Activated naive CD8-positive, alpha-beta T cell (primary cell): ENCODE data around the gene SSUH2.
"Not testable (repeated sequence)": the region's sequence is repeated elsewhere in the genome, so short reads cannot be mapped to it uniquely, and the experiment has no call there.

Source experiments
- H3K27ac Mint-ChIP-seq: one replicate; pipeline ENCODE4 v1.8.0; 2021; ENCODE audit warnings: mixed read lengths
- H3K27me3 Mint-ChIP-seq: one replicate; pipeline ENCODE4 v1.8.0; 2021; ENCODE audit warnings: mixed read lengths
- H3K36me3 Mint-ChIP-seq: one replicate; pipeline ENCODE4 v1.8.0; 2021; ENCODE audit warnings: mixed read lengths
- H3K4me1 Mint-ChIP-seq: one replicate; pipeline ENCODE4 v1.8.0; 2021; ENCODE audit warnings: low read depth, mixed read lengths
- H3K4me3 Mint-ChIP-seq: one replicate; pipeline ENCODE4 v1.8.0; 2021; ENCODE audit warnings: mild to moderate bottlenecking, mixed read lengths
- H3K9me3 Mint-ChIP-seq: one replicate; pipeline ENCODE4 v1.8.0; 2021; ENCODE audit warnings: low read depth, mixed read lengths

Gene SSUH2

DNA sequence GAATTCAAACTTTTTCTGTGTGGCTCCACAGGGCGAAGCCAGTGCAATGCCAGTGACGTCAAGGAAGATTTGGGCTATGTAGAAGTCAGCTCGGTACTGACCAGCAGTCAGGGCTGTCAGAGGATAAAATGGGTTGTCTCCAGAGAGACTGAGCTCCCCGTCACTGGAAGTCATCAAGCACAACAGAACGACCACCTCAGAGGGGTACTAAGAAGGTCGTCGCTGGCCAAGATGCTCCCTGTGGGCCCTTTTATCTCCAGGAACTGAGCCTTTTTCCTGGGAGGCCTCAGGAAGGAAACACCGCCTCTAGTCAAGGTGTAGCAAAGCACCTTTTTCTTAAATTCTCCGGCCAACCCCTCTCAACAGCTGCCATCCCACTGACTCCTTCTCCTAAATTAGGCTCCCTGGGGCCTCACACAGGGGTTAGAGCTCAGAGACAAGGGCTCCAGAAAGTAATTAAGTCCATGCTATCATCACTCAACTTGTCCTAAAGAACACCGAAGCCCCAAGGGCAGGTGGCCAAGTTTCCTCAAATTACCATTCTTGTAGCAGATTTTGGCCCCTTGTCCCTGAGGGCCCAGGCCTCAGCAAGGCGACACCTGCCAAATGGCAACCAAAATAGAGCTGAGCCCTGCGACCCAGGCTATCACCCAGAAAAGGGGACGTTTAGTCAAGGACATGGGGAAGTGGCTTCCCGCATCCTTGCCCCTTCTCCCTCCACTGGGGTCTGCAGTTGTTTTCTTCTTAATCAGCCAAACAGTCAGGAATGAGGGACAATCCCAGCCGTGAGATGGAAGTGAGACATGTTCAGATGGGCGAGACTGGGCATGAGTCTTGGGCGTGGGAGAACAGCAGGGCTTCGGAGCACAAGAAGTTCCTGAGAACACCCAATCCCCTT, 48.0 kb downstream of the SSUH2 start:
- Mint-ChIP-seq H3K4me1 (no peaks in the 10 kb centered on the region), H3K27ac (no peak overlapping the region), H3K36me3 (no peaks in the 10 kb centered on the region), H3K4me3 (no peak overlapping the region), H3K9me3 (no peaks in the 10 kb centered on the region), H3K27me3 (no peaks in the 10 kb centered on the region)

DNA sequence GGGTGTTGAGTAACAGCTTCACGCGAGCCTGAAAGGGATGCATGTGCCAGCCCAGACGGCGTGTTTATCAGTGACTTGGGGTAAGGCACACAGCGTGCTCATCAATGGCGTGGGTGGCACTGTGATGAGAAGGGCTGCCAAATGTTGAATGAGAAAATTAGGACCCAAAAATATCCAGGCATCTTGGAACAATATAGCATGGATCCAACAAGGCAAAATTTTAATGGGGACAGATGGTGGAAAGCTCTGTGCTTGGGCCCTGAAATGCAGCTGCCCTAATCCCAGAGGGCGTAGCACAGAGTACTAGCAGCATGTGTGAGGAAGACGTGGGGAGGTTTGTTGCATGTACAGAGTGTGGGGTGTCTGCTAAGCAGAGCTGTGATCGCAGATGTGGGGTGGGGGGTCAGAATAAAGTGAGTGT, 48.9 kb downstream of the SSUH2 start:
- Mint-ChIP-seq H3K27ac (no peak overlapping the region), H3K27me3 (no peaks in the 10 kb centered on the region), H3K4me3 (no peak overlapping the region), H3K9me3 (no peaks in the 10 kb centered on the region), H3K4me1 (no peaks in the 10 kb centered on the region), H3K36me3 (no peaks in the 10 kb centered on the region)

DNA sequence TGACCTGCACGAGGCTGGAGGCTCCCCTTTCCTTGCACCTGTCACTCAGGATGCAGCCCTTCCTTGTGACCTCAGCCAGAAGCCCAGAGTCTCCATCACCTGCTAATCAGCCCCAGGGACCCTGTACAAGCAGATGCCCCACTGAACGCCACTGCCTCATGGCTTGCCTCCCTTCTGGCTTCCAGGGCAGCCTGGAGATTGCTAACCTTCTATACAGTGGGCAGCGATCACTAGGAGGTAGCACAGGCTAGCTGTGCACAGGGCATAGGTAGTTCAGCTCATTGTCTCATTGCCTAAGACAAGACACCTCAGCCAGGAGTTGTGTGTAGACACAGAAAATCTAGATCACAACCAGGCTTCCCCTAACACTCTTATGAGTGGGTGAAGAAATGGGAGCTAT, 49.3 kb downstream of the SSUH2 start:
- no peaks in the 10 kb centered on the region for H3K9me3 Mint-ChIP-seq
- no peak overlapping the region for H3K27ac Mint-ChIP-seq
- H3K36me3 Mint-ChIP-seq, result no peaks in the 10 kb centered on the region
- H3K4me1 Mint-ChIP-seq, result no peaks in the 10 kb centered on the region
- H3K27me3 Mint-ChIP-seq, result no peaks in the 10 kb centered on the region
- H3K4me3 Mint-ChIP-seq, result no peak overlapping the region

DNA sequence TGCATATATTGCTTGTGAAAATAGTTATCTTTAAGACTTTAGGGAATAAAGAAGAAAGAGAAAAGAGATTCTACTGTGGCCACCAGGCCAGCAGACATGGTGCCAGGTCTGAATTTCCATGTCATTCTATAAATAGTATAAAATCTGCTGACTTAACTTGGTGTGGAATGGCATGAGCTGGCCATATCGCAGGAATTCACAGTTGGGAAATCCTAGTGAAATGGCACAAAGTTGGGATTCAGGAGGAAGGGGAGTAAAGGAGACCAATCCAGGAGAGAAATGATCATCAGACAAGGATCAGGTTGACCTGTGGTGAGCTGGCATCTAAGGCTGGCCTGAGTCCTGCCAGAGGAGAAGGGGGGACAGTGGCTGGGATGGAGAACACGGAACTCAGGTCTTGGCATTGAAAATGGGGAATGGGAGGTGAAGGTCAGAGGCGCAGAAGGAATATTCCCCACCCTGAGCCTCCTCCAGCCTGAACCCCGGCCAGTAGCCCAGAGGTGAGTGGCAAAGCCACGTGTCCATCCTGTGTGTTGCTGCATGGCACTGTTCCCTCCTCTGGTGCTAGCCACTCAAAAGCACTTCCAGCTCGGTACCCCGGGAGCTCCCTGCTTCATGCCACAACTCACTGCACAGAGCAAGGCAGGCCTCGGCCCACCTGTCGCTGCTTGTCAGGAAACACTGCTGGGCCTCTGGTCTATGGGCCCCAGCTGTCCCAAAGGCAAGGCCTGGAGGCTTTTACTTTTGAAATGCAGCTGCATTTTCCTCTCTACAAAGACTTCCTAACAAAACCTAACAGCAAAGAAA, 51.4 kb downstream of the SSUH2 start:
- no peaks in the 10 kb centered on the region for H3K36me3 Mint-ChIP-seq
- no peak overlapping the region for H3K4me3 Mint-ChIP-seq
- H3K27ac Mint-ChIP-seq, result no peak overlapping the region
- H3K27me3 Mint-ChIP-seq, result no peaks in the 10 kb centered on the region
- H3K4me1 Mint-ChIP-seq, result no peaks in the 10 kb centered on the region
- no peaks in the 10 kb centered on the region for H3K9me3 Mint-ChIP-seq

GRCh38 chr3:8589880-8590556, 54.6 kb downstream of the SSUH2 start:
- Mint-ChIP-seq H3K9me3 (no peaks in the 10 kb centered on the region), H3K27ac (no peak overlapping the region), H3K4me3 (no peak overlapping the region), H3K4me1 (no peaks in the 10 kb centered on the region), H3K27me3 (no peaks in the 10 kb centered on the region), H3K36me3 (no peaks in the 10 kb centered on the region)

DNA sequence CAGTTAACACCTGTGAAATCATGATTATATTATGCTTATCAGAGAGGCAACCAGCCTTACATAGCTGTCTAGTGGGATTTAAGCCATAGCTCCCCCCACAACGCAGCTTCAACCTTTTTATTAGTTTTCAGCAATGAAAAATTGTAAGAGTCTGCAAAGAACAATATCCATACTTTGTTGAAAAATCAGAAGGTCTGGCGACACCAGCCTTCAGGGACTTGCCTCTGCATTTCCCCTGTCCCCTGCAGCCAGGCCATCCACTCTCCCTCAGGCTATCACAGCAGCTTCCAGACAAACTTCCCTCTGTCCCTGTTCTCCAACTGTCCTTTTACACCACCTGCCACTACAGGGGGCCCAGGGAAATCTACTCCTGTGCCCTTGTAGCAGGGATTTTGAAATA, 59.9 kb downstream of the SSUH2 start:
- Mint-ChIP-seq H3K9me3 (no peaks in the 10 kb centered on the region), H3K27me3 (no peaks in the 10 kb centered on the region), H3K4me3 (no peak overlapping the region), H3K4me1 (no peaks in the 10 kb centered on the region), H3K27ac (no peak overlapping the region), H3K36me3 (no peaks in the 10 kb centered on the region)

- Mint-ChIP-seq H3K27ac (no peak overlapping the region), H3K36me3 (no peaks in the 10 kb centered on the region), H3K27me3 (no peaks in the 10 kb centered on the region), H3K4me3 (no peak overlapping the region), H3K4me1 (no peaks in the 10 kb centered on the region), H3K9me3 (no peaks in the 10 kb centered on the region)
These were observed 62.7 kb downstream of the SSUH2 start for GRCh38 chr3:8581806-8582445.

GRCh38 chr3:8581373-8581772, 63.2 kb downstream of the SSUH2 start:
- Mint-ChIP-seq H3K4me3 (no peak overlapping the region), H3K27ac (no peak overlapping the region), H3K36me3 (no peaks in the 10 kb centered on the region), H3K9me3 (no peaks in the 10 kb centered on the region), H3K27me3 (no peaks in the 10 kb centered on the region), H3K4me1 (no peaks in the 10 kb centered on the region)

DNA sequence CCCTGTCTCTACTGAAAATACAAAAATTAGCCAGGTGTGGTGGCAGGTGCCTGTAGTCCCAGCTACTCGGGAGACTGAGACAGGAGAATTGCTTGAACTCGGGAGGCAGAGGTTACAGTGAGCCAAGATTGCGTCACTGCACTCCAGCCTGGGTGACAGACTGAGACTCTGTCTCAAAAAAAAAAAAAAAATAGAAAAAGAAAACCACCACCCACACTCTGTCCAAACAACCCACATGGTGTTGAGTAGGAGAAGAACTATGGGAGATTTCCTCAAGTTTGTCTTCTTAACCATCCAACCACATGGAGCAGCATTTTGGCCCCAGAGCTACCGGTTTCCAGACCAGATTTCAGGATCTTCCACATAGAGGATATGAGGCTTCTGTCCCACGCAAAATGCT, 64.2 kb downstream of the SSUH2 start:
- not testable (repeated sequence) for H3K36me3 Mint-ChIP-seq, H3K4me1 Mint-ChIP-seq, H3K4me3 Mint-ChIP-seq, H3K9me3 Mint-ChIP-seq, H3K27ac Mint-ChIP-seq, H3K27me3 Mint-ChIP-seq

DNA sequence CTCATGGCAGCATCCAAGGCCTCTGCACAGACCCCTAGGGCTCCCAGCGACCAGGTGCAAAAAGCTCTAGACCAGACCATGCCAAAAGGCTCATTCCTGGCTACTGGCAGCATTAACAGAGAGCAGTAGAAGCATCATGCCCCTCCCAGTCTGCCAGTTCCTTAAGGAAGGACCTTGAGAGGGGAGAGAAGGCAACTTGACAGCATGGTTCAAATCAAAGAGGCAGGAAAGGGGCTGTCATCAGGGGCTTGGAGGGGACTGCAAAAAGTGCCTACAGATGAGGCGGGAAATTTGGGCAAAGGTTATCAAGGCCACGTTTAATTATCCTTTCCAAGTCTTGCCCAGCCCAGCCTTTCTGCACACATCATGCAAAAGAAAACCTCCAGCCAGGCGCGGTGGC, 64.7 kb downstream of the SSUH2 start:
- Mint-ChIP-seq H3K4me3 (no peak overlapping the region), H3K27ac (no peak overlapping the region), H3K4me1 (no peaks in the 10 kb centered on the region), H3K27me3 (no peaks in the 10 kb centered on the region), H3K36me3 (no peaks in the 10 kb centered on the region), H3K9me3 (no peaks in the 10 kb centered on the region)

GRCh38 chr3:8579096-8579495, 65.5 kb downstream of the SSUH2 start:
- Mint-ChIP-seq H3K4me3 (no peak overlapping the region), H3K9me3 (no peaks in the 10 kb centered on the region), H3K4me1 (no peaks in the 10 kb centered on the region), H3K27ac (no peak overlapping the region), H3K36me3 (no peaks in the 10 kb centered on the region), H3K27me3 (no peaks in the 10 kb centered on the region)

- H3K27me3 Mint-ChIP-seq, result no peaks in the 10 kb centered on the region
- no peaks in the 10 kb centered on the region for H3K9me3 Mint-ChIP-seq
- H3K36me3 Mint-ChIP-seq, result no peaks in the 10 kb centered on the region
- no peak overlapping the region for H3K4me3 Mint-ChIP-seq
- H3K4me1 Mint-ChIP-seq, result no peaks in the 10 kb centered on the region
- no peak overlapping the region for H3K27ac Mint-ChIP-seq
These were observed 66.3 kb downstream of the SSUH2 start for GRCh38 chr3:8578282-8578681.

- H3K9me3 Mint-ChIP-seq, result no peaks in the 10 kb centered on the region
- no peak overlapping the region for H3K27ac Mint-ChIP-seq
- no peaks in the 10 kb centered on the region for H3K36me3 Mint-ChIP-seq
- H3K4me1 Mint-ChIP-seq, result no peaks in the 10 kb centered on the region
- no peak overlapping the region for H3K4me3 Mint-ChIP-seq
- no peaks in the 10 kb centered on the region for H3K27me3 Mint-ChIP-seq
These were observed 67.6 kb downstream of the SSUH2 start for GRCh38 chr3:8576841-8577571.

DNA sequence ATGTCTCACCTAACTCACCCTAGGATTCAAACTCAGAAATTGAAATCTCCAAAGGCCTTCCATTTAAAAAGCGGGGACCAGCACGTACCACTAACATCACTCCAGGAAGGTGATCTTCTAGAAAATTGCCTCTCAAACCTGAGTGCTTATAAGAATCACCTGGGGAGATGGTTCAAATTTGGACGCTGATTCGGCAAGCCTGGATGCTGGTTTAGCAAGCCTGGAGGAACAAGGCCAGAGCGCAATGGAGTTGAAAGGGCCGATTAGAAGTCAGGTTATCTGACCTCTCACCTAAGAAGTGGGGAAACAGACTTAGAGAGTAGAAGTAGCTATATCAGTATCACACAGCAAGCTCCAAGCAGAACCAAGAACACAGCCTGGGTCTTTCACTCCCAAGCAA, 68.2 kb downstream of the SSUH2 start:
- H3K36me3 Mint-ChIP-seq, result no peaks in the 10 kb centered on the region

More for the DNA sequence above, 68.2 kb downstream of the SSUH2 start:
- H3K9me3 Mint-ChIP-seq, result no peaks in the 10 kb centered on the region
- no peaks in the 10 kb centered on the region for H3K27me3 Mint-ChIP-seq
- H3K4me3 Mint-ChIP-seq, result no peak overlapping the region
- peaks cover 5% of the 10 kb centered on the region for H3K4me1 Mint-ChIP-seq
- H3K27ac Mint-ChIP-seq, result no peak overlapping the region
